GM10248 (cell line): ENCODE results near the gene BCL7C.
A peak's percentile ranks its signal among the peaks of the same experiment; 100 is the strongest.

ENCODE experiments used
- CTCF ChIA-PET: fragments of 300-600 bp; sonication (Branson Sonifier 250); formaldehyde crosslinking; extraction: SDS; loops from one replicate; lab custom pipeline; 2021; ENCODE audit warnings: antibody characterized with exemption; lab: Yijun Ruan, JAX
- POLR2A ChIA-PET: fragments of 350-650 bp; sonication (Branson Sonifier 250); formaldehyde crosslinking; extraction: SDS; loops from one replicate; lab custom pipeline; 2020; ENCODE audit warnings: antibody characterized with exemption; lab: Yijun Ruan, JAX
- DNase-seq: peaks from one replicate; pipeline ENCODE4 v3.0.0; 2012; ENCODE audit errors: extremely low spot score
- TF ChIP-seq, protein P1 (sequence below): IDR thresholded peaks from 2 replicates; pipeline ENCODE4 v1.5.1; 2012; ENCODE audit warnings: mild to moderate bottlenecking, low read depth; ENCODE audit errors: extremely low read depth, missing control alignments, control extremely low read depth

The BCL7C gene

DNA sequence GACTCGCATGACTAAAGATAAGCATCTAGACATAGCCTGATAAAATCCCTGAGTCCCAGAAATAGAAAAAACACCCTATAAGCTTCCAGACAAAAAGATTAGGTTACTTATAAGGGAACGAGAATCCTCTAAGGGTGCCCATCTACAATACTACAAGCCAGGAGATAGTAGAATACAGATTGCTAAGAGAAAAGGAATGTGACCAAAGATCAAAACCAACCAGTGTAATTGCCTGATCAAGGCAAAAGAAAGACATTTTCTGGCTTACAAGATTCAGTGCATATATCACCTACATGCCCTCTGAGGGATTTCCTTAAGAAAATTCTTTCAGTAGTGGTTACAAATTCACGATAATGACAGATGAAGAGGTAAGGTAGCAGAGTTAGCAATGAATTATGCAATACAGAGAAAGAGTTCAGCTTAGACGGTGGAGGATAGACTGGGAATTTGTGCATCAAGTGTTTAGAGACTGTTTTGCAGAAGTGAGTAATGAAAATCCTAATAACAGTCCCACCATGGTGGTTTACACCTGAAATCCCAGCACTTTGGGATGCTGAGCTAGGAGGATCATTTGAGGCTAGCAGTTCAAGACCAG lies 35.0 kb downstream of the BCL7C start:
- ChIA-PET POLR2A (no interaction called here), CTCF (no interaction called here)
- TF ChIP-seq, protein P1, sequence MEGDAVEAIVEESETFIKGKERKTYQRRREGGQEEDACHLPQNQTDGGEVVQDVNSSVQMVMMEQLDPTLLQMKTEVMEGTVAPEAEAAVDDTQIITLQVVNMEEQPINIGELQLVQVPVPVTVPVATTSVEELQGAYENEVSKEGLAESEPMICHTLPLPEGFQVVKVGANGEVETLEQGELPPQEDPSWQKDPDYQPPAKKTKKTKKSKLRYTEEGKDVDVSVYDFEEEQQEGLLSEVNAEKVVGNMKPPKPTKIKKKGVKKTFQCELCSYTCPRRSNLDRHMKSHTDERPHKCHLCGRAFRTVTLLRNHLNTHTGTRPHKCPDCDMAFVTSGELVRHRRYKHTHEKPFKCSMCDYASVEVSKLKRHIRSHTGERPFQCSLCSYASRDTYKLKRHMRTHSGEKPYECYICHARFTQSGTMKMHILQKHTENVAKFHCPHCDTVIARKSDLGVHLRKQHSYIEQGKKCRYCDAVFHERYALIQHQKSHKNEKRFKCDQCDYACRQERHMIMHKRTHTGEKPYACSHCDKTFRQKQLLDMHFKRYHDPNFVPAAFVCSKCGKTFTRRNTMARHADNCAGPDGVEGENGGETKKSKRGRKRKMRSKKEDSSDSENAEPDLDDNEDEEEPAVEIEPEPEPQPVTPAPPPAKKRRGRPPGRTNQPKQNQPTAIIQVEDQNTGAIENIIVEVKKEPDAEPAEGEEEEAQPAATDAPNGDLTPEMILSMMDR, result no peak
- no peak for DNase-seq

DNA sequence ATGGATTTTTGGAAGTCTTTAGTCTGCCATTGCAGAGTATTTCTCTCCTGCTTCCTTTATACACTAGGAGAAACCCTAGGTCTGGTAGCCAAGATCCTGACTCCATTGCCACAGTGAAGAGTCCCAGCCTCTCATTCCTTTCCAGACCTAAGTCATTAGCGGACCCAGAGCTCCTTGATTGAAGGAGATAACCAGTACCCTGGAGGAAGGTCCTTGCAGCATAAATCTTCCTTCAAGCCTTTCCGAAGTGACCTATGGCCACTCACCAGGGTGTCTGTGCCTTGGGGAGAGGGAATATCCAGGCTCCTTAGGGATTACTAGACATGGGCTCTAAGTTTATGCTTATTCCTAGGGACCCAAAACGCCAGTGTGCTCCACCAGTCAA lies 35.8 kb downstream of the BCL7C start:
- TF ChIP-seq, protein P1, result no peak
- ChIA-PET POLR2A (interaction anchor here (0.6 kb wide), 1 partner anchor 19 kb away, joined by 4 read pairs; no protein-coding TSS in a partner anchor), CTCF (interaction anchor here (6.2 kb wide), 1 partner anchor 14 kb away, joined by 58 read pairs; no protein-coding TSS in a partner anchor)
- DNase-seq, result no peak

DNA sequence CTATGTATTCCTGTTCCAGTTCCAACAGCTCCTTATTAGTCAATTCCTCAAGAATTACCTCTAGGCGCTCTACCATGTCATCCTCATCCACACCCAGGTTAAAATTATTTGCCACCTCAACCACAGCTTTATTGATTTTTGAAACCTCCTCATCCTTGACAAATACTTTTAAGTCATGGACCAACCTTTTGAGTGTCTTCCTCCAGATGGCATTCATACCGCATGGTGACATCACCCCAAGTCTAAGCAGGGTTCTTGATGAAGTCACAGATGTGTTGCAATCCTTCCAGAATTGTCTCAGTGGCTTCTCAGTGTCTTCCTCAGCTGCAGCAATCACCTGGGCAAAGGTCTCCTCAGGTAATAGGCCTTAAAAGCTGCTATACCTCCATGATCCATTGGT lies 40.1 kb downstream of the BCL7C start:
- POLR2A ChIA-PET, result no interaction called here
- CTCF ChIA-PET, result interaction anchor here (1.0 to 6.2 kb wide), 3 partner anchors 10 to 88 kb away, joined by 3 to 58 read pairs (median 3); no protein-coding TSS in a partner anchor
- DNase-seq, result peak; percentile 1
- TF ChIP-seq, protein P1, result no peak

DNA sequence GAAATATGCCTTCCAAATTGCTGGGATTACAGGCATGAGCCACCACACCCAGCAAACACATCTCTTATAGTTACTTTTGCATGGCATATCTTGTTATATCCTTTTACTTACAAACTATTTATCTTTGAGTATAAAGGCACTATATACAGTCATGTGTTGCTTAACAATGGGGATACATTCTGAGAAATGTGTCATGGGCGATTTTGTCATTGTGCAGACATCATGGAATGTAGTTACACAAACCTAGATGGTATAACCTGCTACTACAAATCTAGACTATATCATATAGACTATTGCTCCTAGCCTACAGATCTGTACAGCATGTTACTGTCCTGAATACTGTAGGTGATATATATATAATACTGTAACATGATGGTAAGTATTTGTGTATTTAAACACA lies 43.6 kb downstream of the BCL7C start:
- ChIA-PET POLR2A (no interaction called here), CTCF (interaction anchor here (1.5 kb wide), 1 partner anchor 36 kb away, joined by 3 read pairs; no protein-coding TSS in a partner anchor)
- no peak for DNase-seq
- TF ChIP-seq, protein P1, result no peak

DNA sequence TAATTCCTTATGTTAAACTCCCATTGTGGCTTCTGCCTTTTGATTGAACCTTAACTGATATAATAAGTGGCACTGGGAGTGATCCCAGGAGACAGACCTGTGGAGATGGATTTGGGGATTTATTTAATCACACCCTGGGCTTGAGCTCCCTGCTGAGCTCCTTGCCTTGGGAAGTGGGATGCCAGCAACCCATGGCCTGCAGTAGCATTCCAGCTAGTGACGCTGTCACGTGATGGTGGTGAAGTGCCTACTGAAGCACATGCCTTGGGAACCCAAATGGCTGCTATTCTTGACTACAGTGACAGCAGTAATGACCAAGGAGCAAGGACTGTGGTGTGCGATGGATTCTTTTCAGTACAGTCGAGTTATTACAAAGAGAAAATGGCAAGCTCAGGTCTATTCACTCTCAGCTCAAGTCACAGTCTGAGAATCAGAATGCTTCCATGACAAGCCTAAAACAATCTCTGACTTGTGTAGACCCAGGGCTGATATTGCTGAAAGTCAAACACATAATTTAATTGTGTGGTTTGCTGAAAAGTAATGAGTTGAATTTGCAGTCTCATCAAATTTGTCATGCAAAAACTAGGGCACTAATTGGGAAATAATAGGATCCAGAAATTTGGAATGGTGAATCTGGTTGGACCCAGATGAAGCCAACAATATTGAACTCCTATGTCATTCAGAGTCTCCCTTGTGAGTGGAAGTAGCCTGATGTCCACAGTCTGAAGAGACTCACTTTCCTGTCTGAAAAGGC lies 47.1 kb downstream of the BCL7C start:
- CTCF ChIA-PET, result interaction anchor here (1.2 to 5.0 kb wide), 11 partner anchors 7 to 94 kb away, joined by 3 to 73 read pairs (median 24); partner anchors contain the start of gene BCL7C
- POLR2A ChIA-PET, result no interaction called here

More for the DNA sequence above, 47.1 kb downstream of the BCL7C start:
- peak; percentile 2 for DNase-seq
- TF ChIP-seq, protein P1, result no peak
